ENCODE data around the gene GATC.

GATC gene

GRCh38 chr12:120412421-120412820 lies 33.8 kb upstream of the GATC start:
- DNase-seq (ENCODE audit: low spot score) (no peak), ATAC-seq (ENCODE audit: low read depth) (no peak)
- Histone ChIP-seq H3K36me3 (ENCODE audit: low read depth) (no peaks in the 10 kb centered on the region), H3K27me3 (ENCODE audit: insufficient read depth, poor library complexity, severe bottlenecking) (no peaks in the 10 kb centered on the region), H3K4me3 (ENCODE audit: severe bottlenecking) (no peak overlapping the region), H3K4me1 (ENCODE audit: insufficient read depth, poor library complexity, severe bottlenecking) (no peaks in the 10 kb centered on the region), H3K9me3 (ENCODE audit: severe bottlenecking) (no peaks in the 10 kb centered on the region), H3K27ac (ENCODE audit: poor library complexity, severe bottlenecking) (no peak overlapping the region)
- no peak for TF ChIP-seq CTCF (IDR thresholded peaks at IDR 0.05; ENCODE audit: poor library complexity, severe bottlenecking)

- no peak for TF ChIP-seq CTCF (IDR thresholded peaks at IDR 0.05; ENCODE audit: poor library complexity, severe bottlenecking)
These were observed 32.1 kb upstream of the GATC start for GRCh38 chr12:120413901-120414695.

GRCh38 chr12:120416490-120417216 lies 29.6 kb upstream of the GATC start:
- ATAC-seq (ENCODE audit: low read depth) (no peak), DNase-seq (ENCODE audit: low spot score) (no peak)
- no peak overlapping the region for H3K4me3 ChIP-seq (ENCODE audit: severe bottlenecking)
- no peaks in the 10 kb centered on the region for H3K9me3 ChIP-seq (ENCODE audit: severe bottlenecking)
- TF ChIP-seq CTCF (IDR thresholded peaks at IDR 0.05; ENCODE audit: poor library complexity, severe bottlenecking), result no peak
- no peaks in the 10 kb centered on the region for H3K27me3 ChIP-seq (ENCODE audit: insufficient read depth, poor library complexity, severe bottlenecking)
- no peaks in the 10 kb centered on the region for H3K36me3 ChIP-seq (ENCODE audit: low read depth)
- no peak overlapping the region for H3K27ac ChIP-seq (ENCODE audit: poor library complexity, severe bottlenecking)
- no peaks in the 10 kb centered on the region for H3K4me1 ChIP-seq (ENCODE audit: insufficient read depth, poor library complexity, severe bottlenecking)

More at GRCh38 chr12:120413901-120414695, 32.1 kb upstream of the GATC start:
- no peak overlapping the region for H3K27ac ChIP-seq (ENCODE audit: poor library complexity, severe bottlenecking)
- H3K4me1 ChIP-seq (ENCODE audit: insufficient read depth, poor library complexity, severe bottlenecking), result no peaks in the 10 kb centered on the region
- H3K36me3 ChIP-seq (ENCODE audit: low read depth), result no peaks in the 10 kb centered on the region
- DNase-seq (ENCODE audit: low spot score) (no peak), ATAC-seq (ENCODE audit: low read depth) (no peak)
- no peaks in the 10 kb centered on the region for H3K27me3 ChIP-seq (ENCODE audit: insufficient read depth, poor library complexity, severe bottlenecking)
- no peak overlapping the region for H3K4me3 ChIP-seq (ENCODE audit: severe bottlenecking)
- no peaks in the 10 kb centered on the region for H3K9me3 ChIP-seq (ENCODE audit: severe bottlenecking)

GRCh38 chr12:120417917-120418580 lies 28.2 kb upstream of the GATC start:
- H3K27me3 ChIP-seq (ENCODE audit: insufficient read depth, poor library complexity, severe bottlenecking), result no peaks in the 10 kb centered on the region
- ATAC-seq (ENCODE audit: low read depth) (no peak), DNase-seq (ENCODE audit: low spot score) (no peak)
- H3K4me1 ChIP-seq (ENCODE audit: insufficient read depth, poor library complexity, severe bottlenecking), result no peaks in the 10 kb centered on the region
- no peaks in the 10 kb centered on the region for H3K36me3 ChIP-seq (ENCODE audit: low read depth)
- no peak for TF ChIP-seq CTCF (IDR thresholded peaks at IDR 0.05; ENCODE audit: poor library complexity, severe bottlenecking)
- H3K4me3 ChIP-seq (ENCODE audit: severe bottlenecking), result no peak overlapping the region
- H3K9me3 ChIP-seq (ENCODE audit: severe bottlenecking), result no peaks in the 10 kb centered on the region
- no peak overlapping the region for H3K27ac ChIP-seq (ENCODE audit: poor library complexity, severe bottlenecking)
